SK-N-MC (cell line): Measurements from ENCODE around the gene CCDC134.

Experiments
- EZH2 ChIP-seq: fragments of 200-600 bp; sonication (generic); IDR thresholded peaks from one replicate; pipeline ENCODE4 v1.6.1; 2017; ENCODE audit warnings: antibody characterized with exemption
- FOXP2 ChIP-seq: optimal IDR thresholded peaks from 2 replicates; pipeline ENCODE3; 2011; ENCODE audit warnings: mild to moderate bottlenecking, moderate library complexity; ENCODE audit not compliant: insufficient read depth; ENCODE audit errors: extremely low read length, control extremely low read depth
- POLR2AphosphoS5 ChIP-seq: IDR thresholded peaks from 2 replicates; pipeline ENCODE4 v1.6.1; 2012; ENCODE audit warnings: mild to moderate bottlenecking, low read depth, low read length, borderline replicate concordance

GRCh38 chr22:41818011-41818410, 17.5 kb downstream of the CCDC134 start:
- TF ChIP-seq POLR2AphosphoS5 (no peak), EZH2 (no peak), FOXP2 (no peak)
